UCSD-AML1 (cell line): Measurements from ENCODE around the gene IFIT5.
"Not testable (repeated sequence)": the region's sequence is repeated elsewhere in the genome, so short reads cannot be mapped to it uniquely, and the experiment has no call there.

Experiments used
- DNase-seq: peaks from one replicate; lab custom pipeline; 2025; ENCODE audit not compliant: unreplicated experiment; lab: John Stamatoyannopoulos, UW

The IFIT5 gene

DNA sequence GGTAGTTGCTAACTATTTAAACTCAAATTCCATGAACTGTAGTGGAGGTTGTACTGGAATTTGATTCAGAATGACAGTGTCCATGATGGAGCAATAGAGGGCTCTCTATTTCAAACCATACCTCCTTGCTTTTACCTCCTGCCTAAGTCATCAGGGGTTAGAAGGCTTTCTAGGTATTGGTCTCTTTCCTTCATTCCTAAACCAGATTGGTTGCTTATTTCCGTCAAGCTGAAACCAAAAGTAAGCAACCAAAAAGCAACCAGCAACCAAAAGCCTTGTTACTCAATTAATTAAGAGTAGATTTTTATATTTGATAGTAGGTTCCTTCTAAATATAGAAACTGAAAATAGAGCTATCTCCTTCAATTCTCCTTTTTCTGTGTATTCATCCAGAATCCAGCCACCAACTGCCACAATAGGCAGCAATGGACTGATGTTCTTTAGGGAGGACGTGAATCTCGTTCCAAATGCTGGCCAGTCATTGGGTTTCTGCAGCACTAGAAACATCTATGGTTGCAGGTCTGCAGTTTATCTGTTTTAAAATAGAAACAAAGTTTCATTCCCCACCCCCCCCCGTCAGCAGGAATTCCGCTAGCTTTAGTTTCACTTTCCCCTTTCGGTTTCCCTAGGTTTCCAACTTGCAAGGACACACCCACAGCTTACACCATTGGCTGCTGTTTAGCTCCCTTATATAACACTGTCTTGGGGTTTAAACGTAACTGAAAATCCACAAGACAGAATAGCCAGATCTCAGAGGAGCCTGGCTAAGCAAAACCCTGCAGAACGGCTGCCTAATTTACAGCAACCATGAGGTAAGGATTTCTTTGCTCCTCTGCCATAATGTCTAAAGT, 22.2 kb upstream of the IFIT5 start, which contains the start of gene IFIT1:
Gene IFIT1, plus strand, starts transcription at position 717 of the 850 bp plus-strand sequence. Its CDS starts 90 bp downstream, at position 807.
- peak; percentile 61 for DNase-seq

DNA sequence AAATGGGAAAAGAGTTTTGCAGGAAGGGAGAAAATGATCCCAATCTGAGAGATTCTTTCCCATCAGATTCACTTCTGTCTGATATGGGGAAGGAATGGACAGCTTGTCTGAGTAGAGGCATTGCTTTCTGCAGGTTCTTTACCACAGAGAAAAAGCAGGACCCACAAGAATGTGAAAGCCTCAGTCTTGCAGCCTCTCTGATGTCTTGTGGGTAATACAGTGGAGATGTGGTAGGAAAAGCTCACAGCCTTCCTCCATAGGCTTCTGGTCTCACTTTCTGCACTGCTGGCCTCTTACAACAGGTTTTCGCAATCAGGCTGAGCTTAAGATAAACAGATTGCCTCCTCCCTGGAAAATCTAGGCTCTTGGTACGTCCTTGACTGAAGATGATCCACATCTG, 21.4 kb upstream of the IFIT5 start:
- no peak for DNase-seq

DNA sequence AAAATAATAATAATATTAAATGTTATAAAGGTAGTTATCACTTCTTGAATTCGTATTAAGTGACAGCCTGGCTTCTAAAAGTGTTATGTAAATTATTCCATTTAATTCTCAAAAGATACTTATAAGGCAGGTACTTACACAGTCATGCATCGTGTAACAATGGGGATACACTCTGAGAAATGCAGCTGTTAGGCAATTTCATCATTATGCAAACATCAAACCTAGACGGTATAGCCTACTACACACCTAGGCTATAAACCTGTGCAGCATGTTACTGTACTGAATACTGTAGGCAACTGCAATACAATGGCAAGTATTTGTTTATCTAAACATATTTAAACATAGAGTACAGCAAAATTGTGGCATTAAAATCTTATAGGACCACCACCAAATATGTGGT, 20.5 kb upstream of the IFIT5 start:
- DNase-seq, result no peak

DNA sequence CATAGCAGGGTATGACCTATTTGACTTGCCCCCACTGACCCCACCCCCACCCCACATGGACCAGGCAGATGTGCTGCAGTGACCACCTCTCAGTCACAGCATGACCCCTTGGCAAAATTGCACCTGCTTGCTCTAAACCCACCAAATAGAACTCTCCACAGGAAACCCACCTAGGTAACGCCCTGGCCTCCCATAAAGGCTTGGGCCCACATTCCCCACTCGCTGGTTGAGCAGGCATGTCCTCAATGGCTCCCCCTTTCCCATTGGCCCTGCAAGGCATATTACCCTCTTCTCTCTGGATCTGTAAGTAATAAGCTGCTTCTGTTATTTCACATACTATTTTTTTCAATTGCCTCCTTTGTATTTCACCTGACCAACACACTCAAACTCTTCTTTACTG, 19.2 kb upstream of the IFIT5 start:
- DNase-seq, result no peak

DNA sequence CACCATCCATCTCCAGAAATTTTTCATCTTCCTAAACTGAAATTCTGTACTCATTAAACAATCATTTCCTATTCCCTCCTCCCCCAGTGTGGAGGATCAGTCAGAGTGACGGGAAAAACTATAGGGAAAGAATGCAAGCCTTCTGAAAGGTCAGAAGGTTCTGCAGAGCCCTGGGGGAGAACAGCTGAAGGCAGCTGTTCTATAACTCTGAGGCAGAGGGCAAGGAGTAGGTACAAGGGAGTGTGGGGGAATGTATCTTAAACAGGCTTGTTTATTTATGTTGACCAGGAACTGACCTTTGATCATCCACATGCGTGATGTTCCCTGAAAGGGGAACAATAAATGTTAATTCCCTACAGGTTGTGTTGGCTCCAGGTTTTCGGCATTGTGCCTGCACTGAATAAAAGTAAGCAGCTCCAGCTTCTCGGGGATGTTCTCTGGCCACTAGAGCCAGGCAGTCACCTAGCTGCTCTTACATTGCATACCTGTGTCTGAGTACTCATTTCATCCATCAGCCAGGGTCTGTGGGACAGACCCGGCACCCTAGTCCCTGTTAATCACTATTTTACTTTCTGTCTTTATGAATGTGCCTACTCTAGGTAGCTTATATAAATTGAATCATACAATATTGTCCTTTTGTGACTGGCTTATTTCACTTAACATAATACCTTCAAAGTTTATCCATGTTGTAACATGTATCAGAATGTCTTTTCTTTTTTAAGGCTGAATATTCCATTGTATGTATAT, 16.2 kb upstream of the IFIT5 start:
- no peak for DNase-seq

DNA sequence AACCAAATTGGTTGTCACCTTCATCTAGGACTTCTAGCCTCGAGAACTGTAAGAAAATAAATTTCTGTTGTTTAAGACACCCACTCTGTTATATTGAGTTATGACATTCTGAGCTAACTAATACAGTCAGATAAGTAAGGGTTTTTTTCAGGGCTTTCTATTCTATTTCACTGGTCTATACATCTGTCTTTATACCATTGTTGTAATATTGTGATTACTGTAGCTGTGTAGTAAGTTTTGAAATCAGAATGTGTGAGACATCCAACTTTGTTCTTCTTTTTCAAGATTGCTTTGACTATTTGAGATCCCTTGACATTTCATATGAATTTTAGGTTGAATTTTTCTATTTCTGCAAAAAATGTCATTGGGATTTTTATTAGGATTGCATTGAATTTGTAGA, 14.4 kb upstream of the IFIT5 start:
- no peak for DNase-seq

DNA sequence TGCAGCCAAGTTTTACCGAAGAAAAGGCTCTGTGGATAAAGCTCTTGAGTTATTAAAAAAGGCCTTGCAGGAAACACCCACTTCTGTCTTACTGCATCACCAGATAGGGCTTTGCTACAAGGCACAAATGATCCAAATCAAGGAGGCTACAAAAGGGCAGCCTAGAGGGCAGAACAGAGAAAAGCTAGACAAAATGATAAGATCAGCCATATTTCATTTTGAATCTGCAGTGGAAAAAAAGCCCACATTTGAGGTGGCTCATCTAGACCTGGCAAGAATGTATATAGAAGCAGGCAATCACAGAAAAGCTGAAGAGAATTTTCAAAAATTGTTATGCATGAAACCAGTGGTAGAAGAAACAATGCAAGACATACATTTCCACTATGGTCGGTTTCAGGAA, 11.3 kb upstream of the IFIT5 start:
- DNase-seq, result no peak

DNA sequence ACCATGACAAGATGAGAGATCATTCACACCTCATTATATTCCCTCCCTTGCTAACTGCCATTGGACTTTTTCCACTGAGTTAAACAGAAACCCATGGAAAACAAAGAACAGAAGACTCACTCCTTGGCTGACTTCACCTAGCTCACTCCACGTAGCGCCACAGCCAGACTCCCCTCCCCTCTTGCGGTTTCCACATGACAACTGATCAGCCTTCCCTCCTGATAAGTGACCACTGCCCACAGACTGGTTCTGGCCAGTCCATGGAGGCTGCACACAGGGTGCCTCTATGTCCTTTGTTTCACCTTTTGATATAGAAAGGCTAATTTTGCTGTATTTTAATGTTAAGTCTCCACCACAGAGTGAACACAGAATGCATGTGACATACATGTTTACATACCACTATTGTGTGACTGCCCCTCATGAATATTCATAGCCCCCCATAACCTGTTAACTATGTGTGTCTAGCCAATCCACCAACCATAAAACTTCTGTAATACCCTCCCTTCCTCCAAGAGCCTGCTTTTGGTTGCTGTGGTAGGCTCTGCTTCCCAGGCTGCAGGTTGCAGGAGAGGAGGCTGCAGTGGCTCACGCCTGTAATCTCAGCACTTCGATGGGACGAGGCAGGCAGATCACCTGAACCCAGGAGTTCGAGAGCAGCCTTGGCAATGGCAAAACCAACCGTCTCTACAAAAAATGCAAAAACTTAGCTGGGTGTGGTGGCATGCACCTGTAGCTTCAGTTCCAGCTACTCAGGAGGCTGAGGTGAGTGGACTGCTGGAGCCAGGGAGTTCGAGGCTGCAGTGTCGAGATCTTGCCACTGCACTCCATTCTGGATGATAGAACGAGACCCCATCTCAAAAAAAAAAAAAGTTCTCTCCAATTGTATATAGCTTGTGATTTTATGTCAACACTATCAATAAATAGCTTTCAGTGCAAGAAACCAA, 10.0 kb upstream of the IFIT5 start:
- no peak for DNase-seq

DNA sequence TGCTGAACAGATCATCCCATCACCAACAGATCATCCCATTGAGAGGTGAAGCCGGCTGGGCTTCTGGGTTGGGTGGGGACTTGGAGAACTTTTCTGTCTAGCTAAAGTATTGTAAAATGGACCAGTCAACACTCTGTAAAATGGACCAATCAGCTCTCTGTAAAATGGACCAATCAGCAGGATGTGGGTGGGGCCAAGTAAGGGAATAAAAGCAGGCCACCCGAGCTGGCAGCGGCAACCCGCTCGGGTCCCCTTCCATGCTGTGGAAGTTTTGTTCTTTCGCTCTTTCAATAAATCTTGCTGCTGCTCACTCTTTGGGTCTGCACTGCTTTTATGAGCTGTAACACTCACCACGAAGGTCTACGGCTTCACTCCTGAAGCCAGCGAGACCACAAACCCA, 8.2 kb upstream of the IFIT5 start:
- DNase-seq, result not testable (repeated sequence)

DNA sequence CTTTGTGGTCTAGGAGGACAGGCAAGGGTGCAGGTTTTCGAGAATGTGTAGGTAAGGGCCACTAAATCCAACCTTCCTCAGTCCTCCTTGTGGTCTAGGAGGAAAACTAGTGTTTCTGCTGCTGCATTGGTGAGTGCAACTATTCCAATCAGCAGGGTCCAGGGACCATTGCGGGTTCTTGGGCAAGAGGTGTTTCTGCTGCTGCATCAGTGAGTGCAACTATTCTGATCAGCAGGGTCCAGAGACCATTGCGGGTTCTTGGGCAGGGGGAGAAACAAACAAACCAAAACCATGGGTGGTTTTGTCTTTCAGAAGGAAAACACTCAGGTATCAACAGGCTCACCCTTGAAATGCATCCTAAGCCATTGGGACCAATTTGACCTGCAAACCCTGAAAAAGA, 6.6 kb upstream of the IFIT5 start:
- not testable (repeated sequence) for DNase-seq

DNA sequence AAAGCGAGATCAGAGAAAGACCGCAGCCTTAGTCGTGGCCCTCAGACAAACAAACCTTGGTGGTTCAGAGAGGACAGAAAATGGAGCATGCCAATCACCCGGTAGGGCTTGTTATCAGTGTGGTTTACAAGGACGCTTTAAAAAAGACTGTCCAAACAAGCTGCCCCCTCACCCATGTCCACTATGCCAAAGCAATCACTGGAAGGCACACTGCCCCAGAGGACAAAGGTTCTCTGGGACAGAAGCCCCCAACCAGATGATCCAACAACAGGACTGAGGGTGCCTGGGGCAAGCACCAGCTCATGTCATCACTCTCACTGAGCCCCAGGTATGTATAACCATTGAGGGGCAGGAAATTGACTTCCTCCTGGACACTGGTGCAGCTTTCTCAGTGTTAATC, 5.1 kb upstream of the IFIT5 start:
- not testable (repeated sequence) for DNase-seq

DNA sequence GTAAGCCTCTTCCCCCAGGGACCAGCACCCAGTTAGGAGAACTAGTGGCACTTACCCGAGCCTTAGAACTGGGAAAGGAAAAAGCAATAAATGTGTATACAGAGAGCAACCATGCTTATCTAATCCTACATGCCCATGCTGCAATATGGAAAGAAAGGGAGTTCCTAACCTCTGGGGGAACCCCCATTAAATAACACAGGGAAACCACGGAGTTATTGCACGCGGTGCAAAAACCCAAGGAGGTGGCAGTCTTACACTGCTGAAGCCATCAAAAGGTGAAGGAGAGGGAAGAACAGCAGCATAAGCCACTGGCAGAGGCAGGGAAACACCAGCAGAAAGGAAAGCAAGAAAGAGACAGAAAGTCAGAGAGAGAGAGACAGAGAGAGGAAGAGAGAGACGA, 3.8 kb upstream of the IFIT5 start:
- not testable (repeated sequence) for DNase-seq

DNA sequence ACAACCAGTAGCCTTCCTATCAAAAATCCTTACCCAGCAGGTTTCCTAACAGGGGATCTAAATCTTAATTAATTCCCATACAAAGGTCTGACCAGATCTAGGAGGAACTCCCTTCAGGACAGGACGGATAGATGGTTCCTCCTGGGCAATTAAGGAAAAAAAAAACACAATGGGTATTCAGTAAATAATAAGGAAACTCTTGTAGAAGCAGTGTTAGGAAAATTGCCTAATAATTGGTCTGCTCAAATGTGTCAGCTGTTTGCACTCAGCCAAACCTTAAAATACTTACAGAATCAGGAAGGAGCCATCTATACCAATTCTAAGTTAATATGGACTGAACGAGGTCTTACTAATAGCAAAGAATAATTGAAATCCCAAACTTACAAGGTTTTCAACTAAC, 3.2 kb upstream of the IFIT5 start:
- not testable (repeated sequence) for DNase-seq

DNA sequence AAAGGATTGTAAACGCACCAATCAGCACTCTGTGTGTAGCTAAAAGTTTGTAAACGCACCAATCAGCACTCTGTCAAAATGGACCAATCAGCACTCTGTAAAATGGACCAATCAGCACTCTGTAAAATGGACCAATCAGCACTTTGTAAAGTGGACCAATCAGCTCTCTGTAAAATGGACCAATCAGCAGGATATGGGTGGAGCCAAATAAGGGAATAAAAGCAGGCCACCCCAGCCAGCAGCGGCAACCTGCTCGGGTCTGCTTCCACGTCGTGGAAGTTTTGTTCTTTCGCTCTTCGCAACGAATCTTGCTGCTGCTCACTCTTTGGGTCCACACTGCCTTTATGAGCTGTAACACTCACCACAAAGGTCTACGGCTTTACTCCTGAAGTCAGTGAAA, 2.1 kb upstream of the IFIT5 start:
- DNase-seq, result not testable (repeated sequence)

DNA sequence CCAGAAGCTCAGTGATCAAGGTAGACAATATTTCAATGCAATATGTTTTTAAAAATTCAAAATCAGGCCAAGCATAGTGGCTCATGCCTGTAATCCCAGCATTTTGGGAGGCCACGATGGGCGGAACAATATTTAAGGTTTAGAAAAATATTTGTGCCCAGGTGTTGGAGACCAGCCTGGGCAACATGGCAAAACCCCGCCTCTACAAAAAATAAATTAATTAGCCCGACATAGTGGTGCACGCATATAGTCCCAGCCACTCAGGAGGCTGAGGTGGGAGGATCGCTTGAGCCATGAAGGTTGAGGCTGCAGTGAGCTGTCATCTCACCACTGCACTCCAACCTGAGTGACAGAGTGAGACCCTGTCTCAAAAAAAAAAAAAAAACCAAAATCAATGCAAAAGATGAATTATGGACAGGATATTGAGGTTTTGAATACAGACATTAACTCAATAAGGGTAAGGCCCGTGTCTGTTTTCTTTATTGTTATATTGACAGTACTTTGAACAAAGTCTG, 913 bp upstream of the IFIT5 start:
- no peak for DNase-seq

DNA sequence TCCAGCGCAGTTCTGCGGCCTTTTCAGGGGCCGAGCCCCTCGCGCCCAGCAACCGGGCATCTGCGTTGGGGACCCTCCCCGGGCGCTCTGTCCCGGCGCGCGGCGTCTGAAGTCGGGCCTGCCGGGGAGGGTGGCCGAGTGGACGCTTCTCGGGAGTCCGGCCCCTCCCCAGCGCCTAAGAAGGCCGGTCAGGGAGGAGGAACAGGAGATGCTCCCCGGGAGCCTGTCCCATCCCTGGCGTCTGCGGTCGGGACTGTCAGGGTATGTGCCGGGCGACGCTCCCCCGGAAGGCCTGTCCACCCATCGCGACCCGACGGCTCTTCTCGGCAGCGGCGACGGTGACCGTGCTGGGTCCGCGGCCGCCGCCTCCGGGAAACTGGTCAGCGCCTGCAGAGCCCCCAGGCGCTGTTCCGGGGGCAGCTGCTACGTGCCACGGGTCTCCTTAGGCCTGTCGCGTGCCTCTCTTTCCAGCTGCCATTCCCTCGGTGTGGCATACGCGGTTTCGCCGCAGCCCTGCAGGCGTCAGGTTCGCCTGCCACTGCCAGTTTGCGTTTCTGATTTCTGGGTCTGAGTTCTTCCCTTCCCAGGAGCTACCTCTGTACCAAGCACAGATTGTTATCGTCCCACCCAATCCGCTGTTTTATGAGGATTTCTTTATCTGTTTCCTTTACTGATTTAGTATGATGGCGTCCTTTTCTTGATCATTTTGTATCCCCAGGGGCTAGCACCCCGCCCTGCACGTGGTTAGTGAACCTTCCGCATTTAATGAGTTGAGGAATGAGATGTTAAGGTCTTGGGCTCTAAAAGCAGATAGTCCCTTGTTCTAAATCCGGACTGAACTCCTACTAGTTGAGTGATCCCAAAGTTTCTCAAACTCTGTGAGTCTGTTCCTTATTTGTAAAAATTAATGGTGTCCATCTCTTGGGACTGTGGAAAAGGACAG, 782 bp downstream of the IFIT5 start:
- peak; percentile 73 for DNase-seq

DNA sequence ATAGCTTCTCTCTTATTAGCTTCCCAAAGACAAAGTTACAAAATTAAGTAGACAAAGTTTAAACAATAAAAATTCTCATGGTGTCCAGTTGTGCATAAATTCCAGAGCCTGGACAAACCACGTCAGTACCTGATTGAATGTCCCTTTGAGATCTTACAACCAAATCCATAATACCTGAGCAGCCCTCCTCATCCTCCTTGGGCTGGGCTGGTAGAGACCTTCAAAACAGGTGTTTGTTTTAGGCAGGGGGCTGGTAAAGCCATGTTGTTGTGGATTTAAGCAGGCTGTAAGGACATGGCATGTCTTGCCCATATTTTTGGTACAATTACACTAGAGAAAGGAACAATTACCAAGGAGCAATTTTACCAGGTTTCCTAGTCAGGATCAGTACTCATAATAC, 2.1 kb downstream of the IFIT5 start:
- no peak for DNase-seq

DNA sequence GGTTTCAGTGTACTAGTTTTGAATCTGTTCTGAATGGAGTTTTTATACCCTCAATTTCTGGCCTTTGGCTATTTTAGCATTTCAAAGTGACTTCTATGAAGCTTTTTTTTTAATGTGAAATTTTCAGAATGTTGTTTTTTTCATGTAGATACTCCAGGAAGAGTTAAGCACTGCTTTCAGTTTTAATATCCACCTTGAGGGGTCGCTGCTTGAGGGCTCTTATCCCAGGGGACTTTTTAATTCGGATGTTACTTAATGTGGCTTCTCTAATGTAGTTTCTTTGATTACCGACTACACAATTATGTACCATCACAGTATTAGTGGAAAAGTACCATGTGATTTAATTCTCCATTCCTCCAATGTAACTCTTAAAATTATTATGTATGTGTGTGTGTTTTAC, 5.2 kb downstream of the IFIT5 start:
- DNase-seq, result no peak

DNA sequence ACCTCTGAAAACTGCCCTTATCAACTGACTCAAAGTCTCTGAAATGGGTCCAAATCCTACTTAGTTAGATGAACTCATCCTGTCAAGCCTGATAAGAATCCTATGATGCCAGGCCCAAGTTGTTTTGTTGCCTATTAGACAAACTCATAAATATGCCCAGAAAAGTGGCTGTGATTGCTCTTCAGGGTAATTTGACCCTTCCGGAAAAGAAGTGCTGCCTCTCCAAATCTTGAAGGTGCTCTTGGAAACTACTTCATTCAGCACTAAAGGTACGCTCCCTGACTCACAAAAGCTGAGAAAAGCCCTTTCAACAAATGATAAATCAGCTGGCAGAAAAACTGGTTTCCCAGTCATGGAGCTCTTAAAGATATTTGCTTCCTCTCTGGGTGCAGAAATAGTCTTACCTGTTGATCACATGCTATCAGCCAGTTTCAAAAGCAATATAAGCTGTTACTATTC, 6.7 kb downstream of the IFIT5 start:
- DNase-seq, result no peak

DNA sequence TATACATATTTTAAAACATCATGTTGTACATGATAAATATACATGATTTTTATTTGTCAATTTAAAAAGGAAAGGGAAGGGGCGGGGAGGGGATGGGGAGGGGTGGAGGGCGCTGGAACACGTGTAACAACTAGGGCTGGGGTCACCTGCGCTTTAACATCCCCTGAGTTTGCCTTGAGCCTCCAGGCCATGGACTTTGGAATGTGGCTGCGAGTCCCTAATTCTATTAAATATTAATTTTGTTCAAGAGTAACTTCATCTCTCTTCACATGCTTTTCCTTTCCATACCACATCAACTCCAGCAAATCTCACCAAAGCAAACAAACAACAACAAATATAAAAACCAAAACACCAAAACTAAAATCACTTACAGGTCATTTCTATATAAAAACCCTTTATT, 10.6 kb downstream of the IFIT5 start:
- no peak for DNase-seq
